ENCODE measurements around the gene ABHD17C.

ABHD17C gene

DNA sequence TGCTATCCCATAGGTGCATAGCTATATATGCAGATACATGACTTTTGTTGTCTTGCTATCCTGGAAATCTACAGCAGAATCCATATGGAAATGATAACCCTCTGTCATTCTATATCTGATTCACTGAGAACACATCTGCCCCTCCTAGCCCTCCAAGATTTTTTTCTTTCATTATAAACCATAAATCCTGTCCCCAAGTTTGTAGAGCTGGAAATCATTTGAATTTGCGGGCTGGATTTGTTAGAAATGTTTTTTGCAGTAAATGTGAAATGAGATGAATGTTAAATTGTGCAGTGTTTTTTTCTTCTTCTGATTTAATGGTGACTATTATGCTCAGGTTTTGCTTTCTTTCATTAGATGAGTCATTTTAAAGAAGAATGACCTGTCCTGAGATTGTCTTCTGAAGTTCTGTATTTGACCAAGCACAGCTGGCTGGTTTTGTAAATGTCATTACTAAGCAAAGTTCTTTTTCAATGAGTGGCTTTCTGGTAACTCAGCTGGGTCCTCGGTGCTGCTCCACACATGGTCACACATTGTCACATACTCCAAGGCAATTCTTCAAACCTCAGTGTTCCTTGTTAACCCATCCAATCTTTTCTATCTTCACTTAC lies 25.3 kb upstream of the ABHD17C start:
- TF ChIP-seq, protein P1, sequence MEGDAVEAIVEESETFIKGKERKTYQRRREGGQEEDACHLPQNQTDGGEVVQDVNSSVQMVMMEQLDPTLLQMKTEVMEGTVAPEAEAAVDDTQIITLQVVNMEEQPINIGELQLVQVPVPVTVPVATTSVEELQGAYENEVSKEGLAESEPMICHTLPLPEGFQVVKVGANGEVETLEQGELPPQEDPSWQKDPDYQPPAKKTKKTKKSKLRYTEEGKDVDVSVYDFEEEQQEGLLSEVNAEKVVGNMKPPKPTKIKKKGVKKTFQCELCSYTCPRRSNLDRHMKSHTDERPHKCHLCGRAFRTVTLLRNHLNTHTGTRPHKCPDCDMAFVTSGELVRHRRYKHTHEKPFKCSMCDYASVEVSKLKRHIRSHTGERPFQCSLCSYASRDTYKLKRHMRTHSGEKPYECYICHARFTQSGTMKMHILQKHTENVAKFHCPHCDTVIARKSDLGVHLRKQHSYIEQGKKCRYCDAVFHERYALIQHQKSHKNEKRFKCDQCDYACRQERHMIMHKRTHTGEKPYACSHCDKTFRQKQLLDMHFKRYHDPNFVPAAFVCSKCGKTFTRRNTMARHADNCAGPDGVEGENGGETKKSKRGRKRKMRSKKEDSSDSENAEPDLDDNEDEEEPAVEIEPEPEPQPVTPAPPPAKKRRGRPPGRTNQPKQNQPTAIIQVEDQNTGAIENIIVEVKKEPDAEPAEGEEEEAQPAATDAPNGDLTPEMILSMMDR (IDR thresholded peaks at IDR 0.05) = no peak
- Histone ChIP-seq H3K9me3 (no peaks in the 10 kb centered on the region), H3K27me3 (no peaks in the 10 kb centered on the region), H3K27ac (no peak overlapping the region), H3K4me1 (ENCODE audit: control insufficient read depth in 1 of 2, insufficient read depth in 1 of 2, low read depth in 1 of 2, low read length in 1 of 2) (no peaks in the 10 kb centered on the region), H3K36me3 (no peaks in the 10 kb centered on the region), H3K4me3 (ENCODE audit: low read depth in 1 of 2, low read length in 1 of 2) (no peak overlapping the region)

DNA sequence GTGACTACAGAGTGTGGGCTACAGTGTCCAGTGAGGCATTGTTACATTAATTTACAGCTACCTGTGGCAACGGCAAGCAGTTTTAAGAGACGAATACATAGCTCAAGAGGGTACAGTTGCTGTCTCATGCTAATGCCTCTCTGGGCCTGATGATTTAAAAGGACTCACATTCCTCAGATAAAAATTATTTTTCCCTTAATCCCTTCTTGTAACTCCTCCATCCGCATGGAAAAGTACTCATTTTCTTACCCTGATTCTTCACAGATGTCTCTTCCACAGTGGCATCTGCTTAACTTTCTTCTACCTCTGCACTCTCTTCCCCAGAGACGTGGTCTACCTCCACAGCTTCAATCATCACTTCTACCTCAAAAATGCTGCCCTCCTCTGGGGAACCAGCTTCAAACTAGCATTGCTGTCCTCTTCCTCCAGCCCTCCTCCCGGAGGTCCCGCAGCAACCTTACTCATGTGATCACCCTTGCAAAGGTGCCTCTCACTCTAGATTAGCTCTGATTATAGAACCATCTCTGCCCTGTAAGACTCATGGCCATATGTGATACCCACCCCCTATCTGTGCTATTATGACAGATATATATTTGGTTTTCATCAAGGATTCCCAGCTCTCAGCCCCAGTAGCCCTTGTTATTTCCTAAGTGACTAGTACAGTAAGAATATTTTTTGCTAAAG lies 21.4 kb upstream of the ABHD17C start:
- no peaks in the 10 kb centered on the region for H3K9me3 ChIP-seq
- H3K27me3 ChIP-seq = no peaks in the 10 kb centered on the region
- H3K27ac ChIP-seq = no peak overlapping the region
- H3K4me3 ChIP-seq (ENCODE audit: low read depth in 1 of 2, low read length in 1 of 2) = no peak overlapping the region
- TF ChIP-seq, protein P1 (IDR thresholded peaks at IDR 0.05) = no peak
- no peaks in the 10 kb centered on the region for H3K4me1 ChIP-seq (ENCODE audit: control insufficient read depth in 1 of 2, insufficient read depth in 1 of 2, low read depth in 1 of 2, low read length in 1 of 2)
- H3K36me3 ChIP-seq = no peaks in the 10 kb centered on the region

DNA sequence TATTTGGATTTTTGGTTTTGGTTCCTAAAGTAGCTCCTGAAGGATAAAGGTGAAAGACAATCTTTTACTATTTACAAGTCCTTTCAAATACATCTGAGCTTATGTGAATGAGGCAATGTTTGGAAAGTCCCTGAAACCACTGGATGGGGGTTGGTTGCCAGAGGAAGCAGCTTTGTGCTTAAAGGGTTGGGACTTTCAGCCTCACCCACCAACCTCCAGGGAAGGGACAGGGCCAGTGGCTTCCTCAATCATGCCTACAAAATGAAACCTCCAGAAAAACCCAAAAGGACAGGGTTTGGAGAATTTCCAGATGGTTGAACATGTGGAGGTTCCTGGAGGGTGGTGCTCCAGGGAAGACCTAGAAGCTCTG lies 20.9 kb upstream of the ABHD17C start:
- TF ChIP-seq, protein P1 (IDR thresholded peaks at IDR 0.05) = no peak
- Histone ChIP-seq H3K9me3 (no peaks in the 10 kb centered on the region), H3K4me1 (ENCODE audit: control insufficient read depth in 1 of 2, insufficient read depth in 1 of 2, low read depth in 1 of 2, low read length in 1 of 2) (no peaks in the 10 kb centered on the region), H3K4me3 (ENCODE audit: low read depth in 1 of 2, low read length in 1 of 2) (no peak overlapping the region), H3K36me3 (no peaks in the 10 kb centered on the region), H3K27ac (no peak overlapping the region), H3K27me3 (no peaks in the 10 kb centered on the region)

DNA sequence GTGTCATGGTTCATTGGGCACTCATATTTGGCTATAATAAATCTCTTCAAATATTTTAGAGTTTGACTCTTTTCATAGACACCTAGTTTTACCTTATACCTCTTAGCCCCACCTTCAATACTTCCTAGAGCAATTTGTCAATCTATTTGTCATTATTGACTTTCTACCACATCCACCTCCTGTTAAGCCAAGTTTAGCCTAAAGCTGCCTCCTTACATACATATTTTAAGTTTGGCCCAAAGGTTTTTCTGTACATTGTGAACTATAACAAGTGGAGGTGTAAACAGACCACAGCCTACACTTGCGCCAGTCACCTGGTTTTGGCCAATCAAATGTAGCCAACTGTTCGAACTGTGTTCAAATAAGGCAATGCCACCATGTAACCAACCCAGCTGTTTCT lies 18.1 kb upstream of the ABHD17C start:
- H3K4me3 ChIP-seq (ENCODE audit: low read depth in 1 of 2, low read length in 1 of 2) = no peak overlapping the region
- TF ChIP-seq, protein P1 (IDR thresholded peaks at IDR 0.05) = no peak
- H3K4me1 ChIP-seq (ENCODE audit: control insufficient read depth in 1 of 2, insufficient read depth in 1 of 2, low read depth in 1 of 2, low read length in 1 of 2) = no peaks in the 10 kb centered on the region
- no peaks in the 10 kb centered on the region for H3K9me3 ChIP-seq
- no peaks in the 10 kb centered on the region for H3K27me3 ChIP-seq
- H3K27ac ChIP-seq = no peak overlapping the region
- no peaks in the 10 kb centered on the region for H3K36me3 ChIP-seq

DNA sequence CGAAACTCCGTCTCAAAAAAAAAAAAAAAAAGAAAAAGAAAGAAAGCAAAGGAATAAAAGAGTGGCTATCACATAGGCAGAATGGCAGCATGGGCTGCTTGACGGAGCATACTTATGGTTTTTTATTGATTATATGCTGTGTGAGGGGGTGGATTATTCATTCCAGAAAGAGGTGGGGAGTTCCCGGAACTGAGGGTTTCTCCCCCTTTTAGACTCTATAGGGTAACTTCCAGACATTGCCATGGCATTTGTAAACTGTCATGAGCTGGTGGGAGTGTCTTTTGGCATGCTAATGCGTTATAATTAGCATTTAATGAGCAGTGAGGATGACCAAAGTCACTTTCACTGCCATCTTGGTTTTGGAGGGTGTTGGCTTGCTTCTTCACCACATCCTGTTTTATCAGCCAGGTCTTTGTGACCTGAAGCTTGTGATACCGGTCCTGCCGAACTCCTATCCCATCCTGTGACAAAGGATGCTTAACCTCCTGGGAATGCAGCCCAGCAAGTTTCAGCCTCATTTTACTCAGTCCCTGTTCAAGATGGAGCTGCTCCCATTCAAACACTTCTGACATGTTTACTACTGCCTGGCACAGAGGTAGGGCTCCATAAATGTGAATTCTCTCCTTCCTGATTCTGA lies 15.8 kb upstream of the ABHD17C start:
- TF ChIP-seq, protein P1 (IDR thresholded peaks at IDR 0.05) = no peak
- Histone ChIP-seq H3K9me3 (no peaks in the 10 kb centered on the region), H3K36me3 (no peaks in the 10 kb centered on the region), H3K27ac (no peak overlapping the region), H3K4me1 (ENCODE audit: control insufficient read depth in 1 of 2, insufficient read depth in 1 of 2, low read depth in 1 of 2, low read length in 1 of 2) (no peaks in the 10 kb centered on the region), H3K4me3 (ENCODE audit: low read depth in 1 of 2, low read length in 1 of 2) (no peak overlapping the region), H3K27me3 (no peaks in the 10 kb centered on the region)

All from neutrophil (primary cell).